Endometrium (tissue), 2 donors: ENCODE data around the gene DOCK9.

Source experiments
- FAIRE-seq: peaks from 2 replicates; lab custom pipeline; 2012; peaks lifted over from hg19 to GRCh38; lab: Jason Lieb, UNC
- donor health status: control.
- donor health status: control.

DOCK9 gene

DNA sequence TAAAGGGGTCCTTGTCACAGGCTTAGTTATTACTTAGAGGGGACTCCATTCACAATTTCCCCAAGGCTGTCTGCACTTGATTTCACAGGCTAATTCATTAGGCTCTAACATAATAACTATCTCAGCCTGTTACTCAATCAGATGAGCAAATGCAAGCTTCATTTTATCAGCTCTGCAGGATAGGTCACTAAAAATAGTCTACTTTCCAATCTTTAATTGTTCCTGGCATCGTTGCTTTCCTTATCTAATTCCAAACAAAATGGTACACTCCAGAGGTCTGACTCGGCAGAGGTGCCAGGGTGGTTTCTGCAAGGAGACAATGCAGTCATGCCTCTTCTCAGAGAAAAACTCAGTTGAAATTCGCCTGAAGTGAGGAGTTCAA, 155.6 kb downstream of the DOCK9 start:
- no peak for FAIRE-seq

DNA sequence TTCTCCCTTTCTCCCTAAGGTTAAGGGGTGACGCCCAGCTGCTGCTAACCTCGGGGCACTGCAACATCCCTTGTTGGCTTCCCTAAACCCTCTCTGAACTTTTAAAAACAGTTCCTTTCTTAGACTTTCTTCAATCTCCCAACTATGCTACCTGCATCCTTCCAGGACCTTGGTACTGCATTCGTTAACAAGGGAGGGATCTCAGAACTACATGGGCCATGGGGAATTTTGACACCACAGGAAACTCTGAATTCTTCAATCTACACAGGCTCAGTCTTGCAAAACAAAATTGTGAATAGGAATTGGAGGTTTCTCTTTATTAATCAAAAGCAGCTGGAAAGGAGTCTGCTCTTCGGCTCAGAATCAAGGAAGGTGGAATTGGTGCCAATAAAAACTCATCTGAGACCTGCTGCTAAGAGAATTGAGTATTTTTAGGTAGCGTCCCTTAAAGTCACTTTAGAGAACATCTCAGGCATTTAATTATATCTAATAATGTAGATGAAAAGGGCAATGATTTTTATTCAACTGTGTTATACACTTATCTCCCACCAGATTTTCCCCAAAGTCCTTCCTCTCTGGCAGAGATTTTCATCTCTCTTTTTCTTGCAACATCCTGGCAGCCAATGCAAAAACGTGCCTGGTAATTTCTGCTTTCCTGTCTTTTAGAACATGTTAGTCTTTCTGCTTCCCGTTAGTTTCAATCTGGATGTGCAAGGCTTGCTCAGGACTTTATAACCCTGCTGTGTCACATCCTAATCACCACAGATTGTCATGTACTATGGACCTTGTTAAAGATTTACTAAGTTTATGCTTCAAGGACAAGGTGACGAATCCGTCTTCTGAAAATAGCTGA, 156.3 kb downstream of the DOCK9 start:
- no peak for FAIRE-seq

DNA sequence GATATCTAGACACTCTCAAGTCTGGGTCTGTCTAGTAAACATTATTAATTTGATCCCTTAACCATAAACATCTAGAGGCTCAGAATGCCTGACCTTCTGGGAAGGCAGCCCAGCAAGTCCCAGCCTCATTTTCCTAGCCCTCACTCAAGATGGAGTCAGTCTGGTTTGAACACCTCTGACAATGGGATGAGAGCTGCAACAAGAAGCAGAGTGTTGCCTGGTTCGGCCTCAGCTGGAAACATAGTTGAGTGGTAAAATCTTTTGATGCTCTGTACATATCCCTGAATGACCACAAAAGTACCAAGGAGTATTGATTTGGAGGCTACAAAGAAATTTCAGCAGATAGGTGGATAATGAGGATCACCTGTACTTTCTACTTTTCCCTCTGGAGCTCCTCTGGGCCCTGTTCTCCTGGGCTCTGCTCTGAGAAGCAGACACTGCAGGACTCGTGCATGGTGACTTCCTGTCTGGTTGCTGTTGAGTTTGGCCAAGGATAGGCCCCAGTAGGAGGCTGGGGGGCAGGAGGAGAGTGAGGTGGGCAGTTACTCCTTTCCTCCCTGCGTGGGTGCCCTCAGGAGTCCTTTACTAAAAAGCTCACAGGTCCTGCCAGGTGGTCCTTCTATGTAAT, 157.0 kb downstream of the DOCK9 start:
- no peak for FAIRE-seq

DNA sequence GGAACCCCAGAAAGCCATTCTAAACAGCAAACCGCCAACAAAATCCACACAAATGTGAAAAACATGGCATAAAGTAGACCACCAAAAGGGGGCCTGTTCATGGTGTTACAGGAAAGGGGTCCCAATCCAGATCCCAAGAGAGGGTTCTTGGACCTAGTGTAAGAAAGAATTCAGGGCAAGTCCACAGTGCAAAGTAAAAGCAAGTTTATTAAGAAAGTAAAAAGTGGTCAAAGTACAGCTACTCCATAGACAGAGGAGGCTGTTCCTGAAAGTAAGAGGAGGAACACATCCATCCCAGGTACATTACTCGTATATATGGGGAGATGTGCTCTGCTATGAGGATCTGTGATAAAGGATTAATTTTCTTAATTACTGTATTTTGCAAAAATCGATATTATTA, 157.6 kb downstream of the DOCK9 start:
- no peak for FAIRE-seq

DNA sequence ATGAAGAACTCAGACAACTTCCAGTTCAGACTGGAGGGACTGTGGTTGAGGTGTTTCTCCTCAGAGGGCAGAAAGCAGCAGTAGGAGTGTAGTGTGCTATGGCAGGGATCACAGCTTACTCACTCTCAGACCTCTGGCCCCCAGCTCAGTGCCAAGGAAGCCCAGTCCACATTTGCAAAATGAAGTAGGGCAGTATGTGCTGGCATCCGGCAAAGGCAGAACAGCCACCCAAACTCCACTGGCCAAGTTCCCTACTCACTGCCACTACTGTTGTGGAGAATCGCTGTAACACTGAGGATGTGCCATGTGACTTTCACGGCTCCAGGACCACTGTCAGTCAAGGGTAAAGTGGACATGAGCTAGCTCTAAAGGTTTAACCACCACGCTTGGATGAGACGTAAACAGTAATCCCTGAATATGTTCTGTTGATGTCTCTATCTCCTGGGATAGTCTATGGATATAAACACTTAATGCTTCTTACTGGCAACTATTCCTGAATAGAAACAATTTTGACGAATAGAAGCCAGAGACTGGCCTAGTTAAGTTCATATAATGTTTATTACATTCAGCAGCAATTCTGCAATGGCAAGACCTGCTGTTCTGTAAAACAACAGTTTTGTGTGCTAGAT, 158.4 kb downstream of the DOCK9 start:
- FAIRE-seq: no peak

DNA sequence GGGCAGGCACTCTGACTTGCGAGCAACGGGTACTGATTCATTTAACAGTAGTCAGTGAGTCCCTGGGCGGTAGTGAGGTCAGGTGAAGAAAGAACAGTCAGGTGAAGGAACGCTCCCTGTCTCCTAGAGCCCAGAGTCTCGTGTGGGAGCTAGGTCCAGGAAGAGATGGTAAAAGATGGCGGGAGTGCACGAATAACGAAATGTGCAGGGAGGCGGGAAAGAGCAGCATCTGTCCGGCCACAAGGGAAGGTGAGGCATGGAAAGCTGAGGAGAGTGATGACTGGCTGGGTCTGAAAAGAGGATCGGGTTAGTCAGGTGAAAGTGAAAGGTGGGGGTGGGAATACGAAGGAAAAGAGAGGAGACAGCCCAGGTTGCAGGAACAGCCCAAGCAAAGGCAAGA, 161.5 kb downstream of the DOCK9 start:
- no peak for FAIRE-seq

DNA sequence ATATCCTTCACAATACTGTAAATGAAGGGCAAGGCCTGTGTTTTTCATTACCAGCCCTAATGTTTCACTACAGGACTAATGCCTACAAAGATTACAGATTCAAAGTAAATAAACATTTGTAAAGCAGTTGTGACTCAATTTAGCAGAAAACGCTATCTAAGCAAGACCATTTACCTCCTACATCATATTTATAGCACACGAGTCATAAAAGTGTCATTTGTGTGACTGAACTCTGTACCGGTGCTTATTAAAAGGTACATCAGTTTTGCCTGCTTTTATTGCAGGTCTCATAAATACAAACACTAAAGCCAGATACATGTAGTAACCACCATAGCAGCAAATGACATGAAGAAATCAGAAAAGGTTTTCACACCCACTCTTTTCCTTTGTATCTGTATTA, 163.9 kb downstream of the DOCK9 start:
- no peak for FAIRE-seq

DNA sequence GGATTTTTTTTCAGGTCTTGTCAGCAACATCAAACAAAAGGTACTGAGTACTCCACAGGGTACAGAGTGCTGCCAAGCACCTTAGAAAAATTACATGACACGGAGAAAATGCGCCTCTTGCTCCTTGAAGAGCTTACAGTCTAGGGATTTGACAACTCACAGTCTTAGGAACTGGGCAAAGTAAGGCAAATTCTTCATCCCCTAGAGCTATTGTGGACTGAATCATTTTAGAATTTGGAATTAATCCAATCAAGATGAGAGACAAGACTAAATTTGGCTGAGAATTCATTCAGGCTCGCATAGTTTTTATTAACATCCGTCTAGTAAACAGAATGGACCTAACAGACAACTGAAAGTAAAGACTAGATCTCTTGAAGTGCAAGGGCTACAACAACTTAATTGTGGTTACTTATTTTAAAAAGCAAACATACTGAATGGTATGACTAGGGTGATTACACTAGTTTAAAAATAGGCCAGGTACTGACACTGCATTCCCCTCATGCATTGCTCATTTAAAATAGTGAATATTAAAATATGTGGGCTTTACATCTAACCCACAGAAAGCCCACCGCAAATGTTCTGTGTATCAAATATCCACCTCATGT, 165.6 kb downstream of the DOCK9 start:
- FAIRE-seq: peak; percentile 89

DNA sequence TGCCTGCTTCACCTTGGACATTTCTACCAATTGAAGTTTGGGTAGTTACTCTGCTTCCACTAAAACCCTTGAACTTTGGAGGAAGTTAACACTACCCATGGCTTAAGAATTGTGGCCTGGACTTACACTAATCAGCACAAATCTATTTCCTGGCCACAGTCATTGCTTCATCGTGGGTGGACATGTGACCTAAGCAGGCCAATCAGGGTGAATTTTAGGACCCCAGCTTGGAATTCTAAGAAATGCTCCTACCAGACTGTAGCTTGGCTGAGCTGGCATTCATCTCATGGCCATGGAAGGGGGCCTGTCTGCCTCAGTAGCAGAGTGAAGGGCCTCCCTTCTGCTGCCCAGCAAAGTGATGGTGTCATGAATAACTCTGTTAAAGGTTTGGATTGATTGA, 167.1 kb downstream of the DOCK9 start:
- FAIRE-seq: no peak

DNA sequence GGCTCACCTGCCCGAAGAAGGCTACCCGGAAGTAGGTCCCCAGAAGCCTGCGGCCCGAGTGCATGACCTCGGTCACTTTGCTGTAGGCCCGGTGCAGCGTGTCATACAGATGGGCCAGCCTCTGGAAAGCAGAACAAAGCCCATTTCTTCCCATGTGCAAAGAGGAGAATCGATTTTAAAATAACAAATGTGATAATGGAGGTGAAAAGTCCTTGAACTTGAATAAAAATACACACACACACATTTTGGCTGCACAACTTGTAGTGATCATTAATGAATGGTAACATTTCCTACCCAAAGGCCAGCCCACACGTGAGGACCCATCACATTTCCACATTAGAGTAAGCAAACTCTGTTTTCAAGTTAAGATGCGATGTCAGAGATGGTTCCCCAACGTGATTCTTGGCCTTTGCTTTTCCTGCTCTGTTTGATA, 168.5 kb downstream of the DOCK9 start:
- FAIRE-seq: no peak

DNA sequence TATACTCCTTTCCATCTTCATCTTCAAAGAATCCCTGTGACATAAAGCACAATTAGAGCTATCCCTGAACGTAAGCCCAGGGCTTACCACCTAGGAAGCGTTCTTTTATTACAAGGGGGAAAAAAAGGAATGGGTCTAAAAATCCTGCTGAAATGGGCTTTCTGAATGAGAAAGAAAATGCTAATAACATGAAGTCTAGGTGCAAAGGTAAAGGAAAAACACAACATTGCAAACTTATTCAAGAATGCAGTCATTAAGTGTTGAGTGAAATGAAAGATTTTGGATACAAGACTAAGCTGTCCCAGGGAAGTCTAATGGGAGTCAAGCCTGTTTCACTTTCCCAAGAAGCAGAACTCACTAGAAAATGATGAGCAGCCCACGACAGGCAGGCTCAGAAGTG, 170.1 kb downstream of the DOCK9 start:
- FAIRE-seq: no peak

DNA sequence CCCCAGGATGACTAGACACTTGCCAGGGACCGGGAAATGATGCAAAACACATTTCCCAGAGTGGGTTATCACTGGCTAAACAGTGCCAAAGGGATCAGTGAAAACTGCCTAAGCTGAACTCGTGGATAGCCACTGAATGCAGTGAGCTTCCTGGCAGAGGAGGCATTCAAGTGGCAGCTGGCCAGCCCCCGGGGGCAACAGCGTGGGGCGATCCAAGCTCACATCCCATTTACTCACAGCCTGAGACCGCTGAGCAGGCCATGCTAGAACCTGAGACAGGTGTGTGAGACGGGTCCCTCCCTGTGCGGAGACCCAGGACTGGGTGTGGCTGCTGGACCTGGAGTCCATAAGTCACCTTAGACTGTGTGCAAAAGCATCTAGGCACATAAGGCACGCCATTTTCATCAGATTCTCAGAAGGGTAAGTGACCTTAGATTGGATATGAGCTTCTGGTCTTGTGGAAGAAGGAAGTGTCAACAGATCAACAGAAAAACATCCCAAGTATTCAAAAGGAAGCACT, 173.5 kb downstream of the DOCK9 start:
- no peak for FAIRE-seq

DNA sequence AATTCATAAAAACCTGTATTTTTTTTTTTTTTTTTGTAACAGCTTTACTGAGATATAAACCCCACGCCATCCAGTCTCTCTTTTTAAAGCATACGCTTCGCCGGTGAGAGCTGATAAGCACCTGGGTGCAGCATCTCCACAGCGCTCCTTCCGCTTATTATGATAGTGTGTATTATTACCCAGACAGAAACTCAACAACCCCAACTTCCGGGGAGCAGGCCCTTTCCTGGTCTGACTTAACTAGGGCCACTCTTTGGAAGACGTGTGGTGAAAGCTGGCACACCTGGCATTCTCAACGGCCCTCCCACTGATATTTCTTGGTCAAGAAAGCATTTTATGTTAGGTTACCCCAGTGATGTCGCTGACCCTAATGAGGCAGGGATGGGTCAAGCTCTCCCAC, 173.9 kb downstream of the DOCK9 start:
- no peak for FAIRE-seq

DNA sequence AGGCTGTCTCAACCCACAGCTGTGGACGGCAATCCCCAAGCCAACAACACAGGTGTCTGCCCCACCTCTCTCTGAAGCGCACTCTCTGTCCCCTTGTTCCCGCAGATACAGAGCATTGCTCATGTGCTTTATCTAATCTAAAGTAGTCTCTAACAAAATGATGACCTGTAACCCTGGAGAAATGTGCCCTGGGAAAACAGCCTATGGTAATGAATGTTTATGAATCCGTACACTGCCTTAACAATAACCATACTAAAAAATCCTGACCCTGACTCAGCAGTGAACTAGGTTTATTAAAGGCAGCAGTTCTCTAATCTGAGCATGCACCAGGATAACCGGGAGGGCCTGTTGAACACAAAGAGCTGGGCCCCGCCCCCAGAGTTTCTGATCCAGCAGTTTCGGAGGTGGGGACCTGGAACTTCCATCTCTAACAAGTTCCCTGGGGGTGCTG, 174.7 kb downstream of the DOCK9 start:
- FAIRE-seq: no peak

DNA sequence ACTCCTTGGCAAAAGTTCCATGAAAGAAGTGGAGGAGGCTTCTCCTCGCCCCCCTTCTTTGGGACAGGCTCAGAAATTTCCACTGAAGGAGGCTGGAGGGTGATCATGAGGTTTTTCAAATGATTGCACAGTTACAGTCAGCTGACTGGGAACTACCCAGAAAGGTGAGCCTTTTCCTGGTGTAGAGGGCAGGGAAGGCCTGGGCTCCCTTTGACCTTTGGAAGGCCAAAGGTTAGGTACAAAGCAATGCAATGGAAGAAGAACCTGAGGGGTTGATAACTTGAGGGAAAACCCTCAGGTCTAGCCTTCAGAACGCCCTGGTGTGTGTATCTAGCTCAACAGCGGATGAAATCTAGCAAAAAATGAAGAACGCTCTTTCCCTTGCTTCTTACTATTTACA, 175.3 kb downstream of the DOCK9 start:
- no peak for FAIRE-seq

DNA sequence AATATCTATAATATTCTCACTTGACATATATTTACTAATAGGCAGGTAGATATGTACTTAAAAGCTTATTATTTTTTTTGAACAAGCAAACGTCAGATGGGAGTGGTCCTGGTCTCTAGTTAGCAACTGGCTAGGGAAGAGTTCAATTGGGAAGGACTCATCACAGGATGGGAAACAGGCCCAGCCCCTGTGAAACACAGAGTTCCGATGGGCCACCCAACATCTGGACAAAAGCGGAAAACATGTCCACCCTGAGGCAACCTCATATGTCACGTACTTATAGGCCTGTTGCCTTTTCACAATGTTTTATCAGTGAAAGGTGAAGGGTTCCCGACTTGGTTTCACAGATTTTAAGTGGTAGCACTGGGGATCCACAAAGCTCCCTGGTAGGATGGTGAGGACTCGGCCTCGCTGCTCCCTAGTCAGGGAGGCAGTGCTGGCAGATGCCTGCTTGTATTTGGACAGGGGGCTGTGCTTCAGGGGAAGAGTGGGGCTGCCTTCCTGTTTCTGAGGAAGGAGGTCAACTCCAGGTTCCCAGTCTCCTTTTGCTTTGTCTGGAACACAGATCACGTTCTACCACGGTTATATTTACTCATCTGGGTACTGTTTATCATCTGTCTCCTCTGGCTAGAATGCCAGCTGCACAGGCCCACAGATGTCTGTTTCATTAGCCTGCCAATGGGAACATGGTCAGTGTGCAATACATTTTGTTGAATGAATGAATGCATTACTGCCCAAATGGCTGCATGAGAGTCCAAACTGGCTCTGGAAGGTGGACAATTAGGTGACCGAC, 176.0 kb downstream of the DOCK9 start:
- FAIRE-seq: no peak

DNA sequence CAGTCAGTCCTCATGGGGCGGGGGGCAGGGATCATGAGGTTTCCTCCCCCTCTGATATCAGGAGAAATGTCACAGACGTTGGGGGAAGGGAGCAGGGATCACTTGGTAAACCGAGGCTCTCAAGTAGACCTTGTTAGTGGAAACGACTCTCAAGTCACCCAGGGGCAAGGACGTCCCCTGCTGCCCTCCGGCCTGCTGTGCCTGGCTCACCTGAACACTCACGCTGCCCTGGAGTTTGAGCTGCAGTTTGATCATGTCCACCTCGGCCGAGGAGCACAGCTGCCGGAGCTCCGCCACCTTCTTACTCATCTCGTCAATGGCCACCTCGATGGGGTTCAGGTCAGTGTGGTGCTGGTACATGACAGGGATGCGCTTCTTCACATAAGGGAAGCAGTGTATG, 177.8 kb downstream of the DOCK9 start:
- FAIRE-seq: no peak

DNA sequence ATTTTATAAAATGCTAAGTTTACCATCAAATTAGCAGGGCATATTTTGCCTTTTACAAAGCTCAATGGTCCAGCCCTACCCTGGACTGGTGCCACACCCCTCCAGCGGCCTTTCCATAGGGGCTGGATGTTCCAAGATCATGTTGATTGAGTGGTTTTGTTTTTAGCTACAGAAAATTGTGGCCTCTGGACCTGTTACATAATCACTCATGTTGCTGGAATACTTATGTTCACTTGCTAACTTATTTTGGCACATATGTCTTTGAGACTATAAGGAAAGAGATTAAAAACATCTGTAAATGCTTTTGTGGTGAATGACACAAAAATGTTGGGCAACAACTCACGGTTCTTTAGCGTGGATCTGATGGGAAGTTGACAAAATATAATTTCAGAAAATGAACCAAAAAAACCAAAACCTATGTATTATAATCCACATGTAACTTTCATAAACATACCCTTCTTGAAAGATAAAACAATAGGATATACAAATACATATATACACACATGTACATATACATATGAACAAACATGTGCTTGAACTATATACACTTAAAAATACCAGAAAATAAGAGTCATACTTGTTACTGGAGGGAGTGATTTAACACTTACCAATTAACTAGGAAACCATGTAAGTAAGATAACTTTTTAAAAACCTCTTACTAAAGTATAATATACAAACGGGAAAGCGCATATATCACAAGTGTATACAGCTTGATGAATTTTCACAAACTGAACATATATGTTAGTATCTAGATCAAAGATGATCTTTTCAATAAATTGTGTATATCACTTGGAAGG, 178.8 kb downstream of the DOCK9 start:
- FAIRE-seq: no peak

DNA sequence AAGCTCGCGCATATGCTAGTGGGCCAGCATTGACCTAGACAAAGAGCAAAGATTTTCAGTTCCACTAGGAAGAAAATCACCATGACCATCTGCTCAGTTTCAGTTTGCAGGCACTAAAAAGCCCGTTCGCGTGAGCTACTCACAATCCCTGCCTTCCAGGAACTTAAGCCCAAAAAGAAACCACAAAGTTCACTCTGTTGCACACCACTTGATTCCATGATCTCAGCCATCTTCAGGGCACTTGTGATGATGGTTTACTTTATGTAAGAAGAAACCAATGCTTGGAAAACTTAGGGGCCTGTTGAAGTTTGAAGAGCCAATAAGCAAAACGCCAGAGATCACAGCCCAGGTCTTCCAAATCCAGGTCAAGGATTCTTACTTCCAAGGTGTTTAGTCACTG, 180.4 kb downstream of the DOCK9 start:
- FAIRE-seq: no peak

DNA sequence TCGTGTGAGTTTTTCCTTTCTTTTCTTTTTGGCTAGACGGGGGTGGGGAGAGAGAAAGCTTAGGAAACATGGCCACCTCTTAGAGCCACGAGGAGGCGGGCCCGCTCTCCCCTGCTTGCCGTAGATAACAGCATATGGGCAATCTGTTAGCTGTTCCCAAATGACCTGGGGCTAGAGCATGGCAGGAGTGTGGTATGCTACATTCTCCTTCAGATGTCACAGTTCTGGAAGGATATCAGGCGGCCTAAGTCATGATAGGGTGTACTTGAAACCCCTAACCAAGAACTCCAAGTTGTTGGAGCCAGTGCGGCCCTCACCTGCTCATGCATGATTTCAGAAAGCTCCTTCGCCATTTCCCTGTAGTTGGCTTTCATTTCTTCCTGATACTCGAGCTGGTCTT, 181.1 kb downstream of the DOCK9 start:
- FAIRE-seq: no peak

DNA sequence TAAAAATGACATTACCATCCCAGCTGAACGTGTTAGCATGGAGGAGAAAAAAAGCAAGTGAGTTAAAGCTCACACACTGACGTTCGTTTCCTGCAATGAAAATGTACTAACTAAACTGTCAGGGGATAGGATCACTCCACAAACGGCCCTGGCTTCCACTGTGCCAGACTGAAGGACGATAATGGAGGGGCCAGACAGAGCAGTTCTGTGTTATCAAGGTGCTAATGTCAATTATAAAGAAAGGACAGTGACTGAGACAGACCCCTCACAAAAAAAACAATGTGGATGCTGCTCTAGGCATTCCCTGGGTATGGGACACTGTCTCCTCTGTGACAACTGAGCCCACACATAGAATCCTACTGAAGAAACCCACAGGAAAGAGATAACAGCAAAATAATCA, 181.7 kb downstream of the DOCK9 start:
- no peak for FAIRE-seq
